IPS-18a (cell line): ENCODE results near the gene FOXRED2.

Source experiments
- H3K27ac ChIP-seq: one replicate; pipeline ENCODE4 v1.5.1; 2013; ENCODE audit warnings: low read length
- H3K27me3 ChIP-seq: one replicate; pipeline ENCODE4 v1.6.1; 2013; ENCODE audit warnings: mild to moderate bottlenecking, low read length; ENCODE audit not compliant: control insufficient read depth, insufficient read depth
- H3K36me3 ChIP-seq: one replicate; pipeline ENCODE4 v1.6.1; 2013; ENCODE audit warnings: low read depth, low read length; ENCODE audit not compliant: control insufficient read depth
- H3K4me1 ChIP-seq: one replicate; pipeline ENCODE4 v1.6.1; 2013; ENCODE audit warnings: low read depth, low read length; ENCODE audit not compliant: control insufficient read depth
- H3K4me3 ChIP-seq: one replicate; pipeline ENCODE4 v1.5.1; 2013; ENCODE audit warnings: low read length
- H3K9ac ChIP-seq: one replicate; pipeline ENCODE4 v1.6.1; 2013; ENCODE audit warnings: mild to moderate bottlenecking, low read length, moderate library complexity
- H3K9me3 ChIP-seq: one replicate; pipeline ENCODE4 v1.6.1; 2013; ENCODE audit warnings: low read depth, low read length; ENCODE audit not compliant: control insufficient read depth

The FOXRED2 gene

GRCh38 chr22:36486619-36487384, 20.0 kb downstream of the FOXRED2 start:
- Histone ChIP-seq H3K27me3 (peaks cover 12% of the 10 kb centered on the region), H3K9ac (no peak overlapping the region), H3K27ac (no peak overlapping the region), H3K36me3 (peaks cover 19% of the 10 kb centered on the region), H3K9me3 (no peaks in the 10 kb centered on the region), H3K4me3 (no peak overlapping the region), H3K4me1 (no peaks in the 10 kb centered on the region)

DNA sequence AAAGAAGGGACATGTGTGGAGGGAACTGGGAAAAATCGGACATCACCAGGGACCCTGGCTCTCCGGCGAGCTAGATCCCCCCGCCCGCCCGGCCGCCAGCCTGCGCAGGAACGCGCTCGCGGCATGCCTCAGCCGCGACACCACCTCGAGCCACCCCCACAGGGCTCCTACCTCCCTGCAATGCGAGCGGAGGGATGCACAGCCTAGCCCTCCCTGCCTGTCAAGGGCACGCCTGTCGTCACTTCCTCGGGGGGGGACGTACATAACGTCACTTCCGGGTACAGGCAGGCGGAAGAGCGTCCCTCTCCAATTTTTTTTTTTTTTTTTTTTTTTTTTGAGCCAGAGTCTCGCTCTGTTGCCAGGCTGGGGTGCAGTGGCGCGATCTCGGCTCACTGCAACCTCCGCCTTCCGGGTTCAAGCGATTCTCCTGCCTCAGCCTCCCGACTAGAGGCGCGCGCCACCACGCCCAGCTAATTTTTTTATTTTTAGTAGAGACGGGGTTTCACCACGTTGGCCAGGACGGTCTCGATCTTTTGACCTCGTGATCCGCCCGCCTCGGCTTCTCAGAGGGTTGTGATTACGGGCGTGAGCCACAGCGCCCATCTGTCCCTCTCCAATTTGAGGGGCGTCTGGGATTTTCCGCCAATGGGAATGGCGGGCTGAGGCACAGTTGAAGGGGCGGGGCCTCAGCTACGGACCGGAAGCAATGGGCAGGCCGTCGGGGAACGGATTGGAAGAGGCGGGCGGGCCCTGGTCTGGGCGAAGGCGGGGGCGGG, 25.3 kb downstream of the FOXRED2 start, which contains the start of gene TXN2:
Gene TXN2 (minus strand): TSS at position 248 of the 776 bp plus-strand sequence. CDS start 803 bp downstream, outside the sequence.
- Histone ChIP-seq H3K9me3 (no peaks in the 10 kb centered on the region), H3K9ac (peak within 1 kb of the TSS; percentile 85), H3K27me3 (peaks cover 12% of the 10 kb centered on the region), H3K36me3 (peaks cover 4% of the 10 kb centered on the region), H3K27ac (peak within 1 kb of the TSS; percentile 87), H3K4me3 (peak within 1 kb of the TSS; percentile 96), H3K4me1 (peaks cover 8% of the 10 kb centered on the region)

GRCh38 chr22:36480941-36481392, 25.9 kb downstream of the FOXRED2 start:
- Histone ChIP-seq H3K27ac (peak overlapping the region; percentile 87), H3K9ac (peak overlapping the region; percentile 85), H3K4me3 (peak overlapping the region; percentile 96), H3K4me1 (peaks cover 8% of the 10 kb centered on the region), H3K9me3 (no peaks in the 10 kb centered on the region), H3K27me3 (peaks cover 12% of the 10 kb centered on the region), H3K36me3 (peaks cover 7% of the 10 kb centered on the region)

DNA sequence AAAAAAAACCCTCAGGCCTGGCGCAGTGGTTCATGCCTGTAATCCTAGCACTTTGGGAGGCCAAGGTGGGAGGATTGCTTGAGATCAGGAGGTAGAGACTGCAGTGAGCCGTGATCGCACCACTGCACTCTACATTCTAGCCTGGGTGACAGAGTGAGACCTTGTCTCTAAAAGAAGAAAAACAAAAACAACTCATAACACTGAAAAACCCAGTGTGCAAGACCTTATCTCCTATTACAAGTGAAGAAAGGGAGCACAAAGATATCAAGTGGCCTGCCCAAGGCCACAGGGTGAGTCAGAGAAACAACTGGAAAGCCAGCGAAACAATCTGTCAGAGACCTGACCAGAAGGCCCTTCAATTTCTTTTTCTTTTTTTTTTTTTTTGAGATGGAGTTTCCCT, 27.9 kb downstream of the FOXRED2 start:
- H3K9ac ChIP-seq = no peak overlapping the region
- H3K27ac ChIP-seq = no peak overlapping the region
- H3K36me3 ChIP-seq = peaks cover 15% of the 10 kb centered on the region
- no peak overlapping the region for H3K4me3 ChIP-seq
- H3K9me3 ChIP-seq = no peaks in the 10 kb centered on the region
- peaks cover 8% of the 10 kb centered on the region for H3K4me1 ChIP-seq
- peaks cover 7% of the 10 kb centered on the region for H3K27me3 ChIP-seq

DNA sequence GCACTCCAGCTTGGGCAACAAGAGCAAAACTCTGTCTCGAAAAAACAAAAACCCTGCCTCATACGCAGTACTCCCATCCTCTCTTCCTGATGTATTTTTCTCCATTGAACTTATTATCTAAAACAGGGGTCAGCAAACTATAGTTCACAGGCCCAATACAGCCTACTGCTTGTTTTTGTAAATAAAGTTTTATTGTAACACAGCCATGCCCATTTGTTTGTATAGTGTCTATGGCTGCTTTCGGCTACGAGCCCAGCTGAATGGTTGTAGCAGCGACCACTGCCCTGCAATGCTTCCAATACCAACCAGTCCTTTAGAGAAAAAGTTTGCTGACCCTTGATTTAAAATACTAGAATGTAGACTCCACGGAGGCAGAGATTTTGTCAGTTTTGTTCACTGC, 31.5 kb downstream of the FOXRED2 start:
- Histone ChIP-seq H3K4me1 (no peaks in the 10 kb centered on the region), H3K27ac (no peak overlapping the region), H3K36me3 (peaks cover 21% of the 10 kb centered on the region), H3K9ac (no peak overlapping the region), H3K4me3 (no peak overlapping the region), H3K9me3 (no peaks in the 10 kb centered on the region), H3K27me3 (no peaks in the 10 kb centered on the region)

DNA sequence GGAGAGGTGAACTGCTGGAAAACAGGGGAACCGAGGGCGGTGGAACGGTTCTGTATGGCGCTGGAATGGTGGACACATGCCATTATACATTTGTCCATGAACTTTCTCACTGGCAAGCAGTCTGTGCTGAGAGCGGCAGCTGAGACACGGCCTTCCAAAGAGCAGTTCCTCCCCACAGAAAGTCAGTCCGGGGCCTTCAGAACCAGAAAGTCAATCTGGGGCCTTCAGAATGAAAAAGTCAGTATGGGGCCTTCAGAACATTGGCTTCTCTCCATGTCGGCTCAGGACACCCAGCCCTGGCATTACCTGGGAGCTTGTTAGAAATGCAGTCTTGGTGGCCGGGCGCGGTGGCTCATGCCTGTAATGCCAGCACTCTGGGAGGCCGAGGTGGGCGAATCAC, 34.2 kb downstream of the FOXRED2 start:
- H3K36me3 ChIP-seq = peaks cover 21% of the 10 kb centered on the region
- H3K4me1 ChIP-seq = no peaks in the 10 kb centered on the region
- H3K4me3 ChIP-seq = no peak overlapping the region
- H3K27ac ChIP-seq = no peak overlapping the region
- no peaks in the 10 kb centered on the region for H3K27me3 ChIP-seq
- H3K9ac ChIP-seq = no peak overlapping the region
- H3K9me3 ChIP-seq = no peaks in the 10 kb centered on the region

GRCh38 chr22:36471341-36471821, 35.5 kb downstream of the FOXRED2 start:
- no peaks in the 10 kb centered on the region for H3K9me3 ChIP-seq
- no peak overlapping the region for H3K27ac ChIP-seq
- H3K4me1 ChIP-seq = no peaks in the 10 kb centered on the region
- H3K27me3 ChIP-seq = no peaks in the 10 kb centered on the region
- no peak overlapping the region for H3K4me3 ChIP-seq
- peaks cover 15% of the 10 kb centered on the region for H3K36me3 ChIP-seq
- no peak overlapping the region for H3K9ac ChIP-seq

- no peak overlapping the region for H3K4me3 ChIP-seq
- no peak overlapping the region for H3K27ac ChIP-seq
- no peaks in the 10 kb centered on the region for H3K9me3 ChIP-seq
- no peaks in the 10 kb centered on the region for H3K27me3 ChIP-seq
- no peaks in the 10 kb centered on the region for H3K4me1 ChIP-seq
- no peak overlapping the region for H3K9ac ChIP-seq
- peaks cover 14% of the 10 kb centered on the region for H3K36me3 ChIP-seq
These were observed 35.9 kb downstream of the FOXRED2 start for GRCh38 chr22:36470994-36471331.

GRCh38 chr22:36470162-36470993, 36.5 kb downstream of the FOXRED2 start:
- Histone ChIP-seq H3K36me3 (peaks cover 8% of the 10 kb centered on the region), H3K27ac (no peak overlapping the region), H3K9ac (no peak overlapping the region)

GRCh38 chr22:36469094-36469710, 37.6 kb downstream of the FOXRED2 start:
- H3K9me3 ChIP-seq = no peaks in the 10 kb centered on the region
- no peaks in the 10 kb centered on the region for H3K27me3 ChIP-seq
- H3K4me1 ChIP-seq = no peaks in the 10 kb centered on the region
- H3K36me3 ChIP-seq = peaks cover 6% of the 10 kb centered on the region
- H3K27ac ChIP-seq = no peak overlapping the region
- no peak overlapping the region for H3K9ac ChIP-seq
- H3K4me3 ChIP-seq = no peak overlapping the region

More at GRCh38 chr22:36470162-36470993, 36.5 kb downstream of the FOXRED2 start:
- no peaks in the 10 kb centered on the region for H3K9me3 ChIP-seq
- no peaks in the 10 kb centered on the region for H3K27me3 ChIP-seq
- H3K4me1 ChIP-seq = no peaks in the 10 kb centered on the region
- H3K4me3 ChIP-seq = no peak overlapping the region

DNA sequence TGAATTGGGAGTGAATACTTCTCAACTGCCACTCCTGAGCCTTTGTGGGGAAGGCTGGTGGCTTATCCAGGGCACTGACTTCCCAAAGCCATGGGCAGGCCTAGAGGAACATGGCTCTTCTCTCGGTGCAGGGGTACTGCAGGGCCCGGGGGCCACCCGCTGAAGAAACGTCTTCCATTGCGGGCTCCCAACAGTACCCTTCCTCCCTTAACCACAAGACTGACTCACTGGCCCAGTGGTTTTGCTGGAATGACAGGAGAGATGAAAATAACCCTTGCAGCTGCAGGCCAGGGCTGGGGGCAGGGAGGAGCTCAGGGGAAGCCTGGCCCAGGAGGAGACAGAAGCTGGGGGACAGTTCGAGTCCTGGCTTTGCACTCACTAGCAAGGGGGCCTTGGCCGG, 38.9 kb downstream of the FOXRED2 start:
- no peaks in the 10 kb centered on the region for H3K27me3 ChIP-seq
- peaks cover 6% of the 10 kb centered on the region for H3K36me3 ChIP-seq
- no peak overlapping the region for H3K9ac ChIP-seq
- no peaks in the 10 kb centered on the region for H3K4me1 ChIP-seq
- no peaks in the 10 kb centered on the region for H3K9me3 ChIP-seq
- no peak overlapping the region for H3K4me3 ChIP-seq
- no peak overlapping the region for H3K27ac ChIP-seq
